K562 (cell line): ENCODE data around the gene TMEM184A. TPM values are rescaled to one million over a fixed set of nuclear protein-coding genes. Genes with fewer than 3 reads are reported as not detected.

ENCODE experiments used
- ATAC-seq: fragments of 200-7000 bp; cut with Tn5 transposase; 3 replicates; pipeline ENCODE4 v1.9.1; 2020; ENCODE audit warnings: moderate library complexity
- BruUV-seq: library from RNA; stranded (reverse); fragments of 400-500 nt; replicated peaks from 2 replicates; lab custom pipeline; 2021; lab: Mats Ljungman, UMichigan
- CTCF ChIA-PET: fragments of 300-600 bp; formaldehyde crosslinking; extraction: SDS; loops from one replicate; lab custom pipeline; 2021; ENCODE audit warnings: low intra/inter-chr PET ratio; lab: Yijun Ruan, JAX
- POLR2A ChIA-PET: fragments of 300-600, 350-650 bp; sonication (Branson Sonifier 250); formaldehyde crosslinking; extraction: SDS; loops from one replicate; lab custom pipeline; 2021; ENCODE audit warnings: antibody characterized with exemption, inconsistent platforms; lab: Yijun Ruan, JAX
- DNase-seq, 4 experiments: peaks; one replicate each; pipeline versions ENCODE4 v3.0.0 to v3.0.0-alpha.2; 2011 to 2018; ENCODE audit warnings: low spot score in 3 of 4, mixed read lengths in 3 of 4; ENCODE audit errors: extremely low read depth in 1 of 4
- FAIRE-seq: peaks from 2 replicates; lab custom pipeline; 2011; peaks lifted over from hg19 to GRCh38; lab: Jason Lieb, UNC
- H2AFZ ChIP-seq: 2 replicates; pipeline ENCODE4 v1.6.0; 2011; ENCODE audit warnings: low read depth, low read length, control low read depth, inconsistent platforms
- H3K27ac ChIP-seq: fragments of 200-600 bp; 3 replicates; pipeline ENCODE4 v1.8.0; 2011; ENCODE audit warnings: low read depth, mild to moderate bottlenecking, control low read depth, inconsistent platforms, low read length, moderate library complexity, mixed read lengths; ENCODE audit errors: extremely low read depth
- H3K27me3 ChIP-seq, 2 experiments: fragments of 300-600 bp in 1 of 2; 2 replicates in 1 of 2; 3 replicates in 1 of 2; pipeline versions ENCODE4 v1.6.0 to v1.8.0; 2011; ENCODE audit warnings: inconsistent platforms in 2 of 2, low read length in 2 of 2, mild to moderate bottlenecking in 1 of 2, mixed read lengths in 1 of 2, moderate library complexity in 1 of 2; ENCODE audit not compliant: control insufficient read depth in 2 of 2, insufficient read depth in 2 of 2
- H3K36me3 ChIP-seq: fragments of 300-600 bp; 3 replicates; pipeline ENCODE4 v1.8.0; 2011; ENCODE audit warnings: mild to moderate bottlenecking, low read length, inconsistent platforms; ENCODE audit not compliant: control insufficient read depth, insufficient read depth
- H3K4me1 ChIP-seq, 2 experiments: fragments of 200-600 bp in 1 of 2; replicated peaks in 1 of 2; 2 replicates in 1 of 2; 3 replicates in 1 of 2; pipeline versions ENCODE4 v1.5.1 to v1.8.0; 2011; ENCODE audit warnings: inconsistent platforms in 2 of 2, low read length in 2 of 2, mild to moderate bottlenecking in 1 of 2, mixed read lengths in 1 of 2, moderate library complexity in 1 of 2; ENCODE audit not compliant: control insufficient read depth in 2 of 2, insufficient read depth in 2 of 2
- H3K4me2 ChIP-seq: 2 replicates; pipeline ENCODE4 v1.6.1; 2011; ENCODE audit warnings: low read length, control low read depth, inconsistent platforms, mixed read lengths; ENCODE audit not compliant: insufficient read depth
- H3K4me3 ChIP-seq: fragments of 200-600 bp; sonication (generic), shearing (Covaris generic); 2 replicates; pipeline ENCODE4 v1.5.1; 2016; ENCODE audit warnings: control low read depth, inconsistent platforms
- H3K79me2 ChIP-seq: fragments of 200-600 bp; 3 replicates; pipeline ENCODE4 v1.8.0; 2011; ENCODE audit warnings: low read length, inconsistent platforms; ENCODE audit not compliant: control insufficient read depth, insufficient read depth
- H3K9ac ChIP-seq, 2 experiments: 2 replicates each; pipeline versions ENCODE4 v1.6.0 to v1.6.1; 2011; ENCODE audit warnings: low read depth in 2 of 2, low read length in 2 of 2, control low read depth in 1 of 2, inconsistent platforms in 1 of 2, mild to moderate bottlenecking in 1 of 2, mixed read lengths in 1 of 2; ENCODE audit not compliant: insufficient read depth in 1 of 2
- H3K9me1 ChIP-seq: one replicate; pipeline ENCODE4 v1.6.0; 2011; ENCODE audit warnings: inconsistent platforms, mild to moderate bottlenecking, low read length, moderate library complexity; ENCODE audit not compliant: control insufficient read depth, insufficient read depth
- H3K9me3 ChIP-seq: replicated peaks from 2 replicates; pipeline ENCODE4 v1.5.1; 2011; ENCODE audit warnings: low read depth, low read length, inconsistent platforms; ENCODE audit not compliant: control insufficient read depth, insufficient read depth
- H4K20me1 ChIP-seq: replicated peaks from 2 replicates; pipeline ENCODE4 v1.6.1; 2011; ENCODE audit warnings: low read length, inconsistent platforms, mixed read lengths; ENCODE audit not compliant: control insufficient read depth, insufficient read depth
- ARNT ChIP-seq, 2 experiments: fragments of 450-650 bp; IDR thresholded peaks; 2 replicates each; pipeline ENCODE4 v1.6.1; 2016; ENCODE audit warnings: mild to moderate bottlenecking in 1 of 2
- BRF1 ChIP-seq: IDR thresholded peaks from 3 replicates; pipeline ENCODE4 v1.6.1; 2011; ENCODE audit warnings: borderline replicate concordance, mild to moderate bottlenecking; ENCODE audit not compliant: insufficient read length; ENCODE audit errors: extremely low read depth
- CBX1 ChIP-seq: sonication (generic); IDR thresholded peaks from 2 replicates; pipeline ENCODE4 v1.6.1; 2016; ENCODE audit warnings: antibody characterized with exemption, low read depth, mild to moderate bottlenecking
- FOXP1 ChIP-seq: sonication (generic); formaldehyde crosslinking; IDR thresholded peaks from 2 replicates; pipeline ENCODE4 v1.8.0; 2022; ENCODE audit warnings: mild to moderate bottlenecking, missing genetic modification reagents
- GABPB1 ChIP-seq: sonication (generic); formaldehyde crosslinking; IDR thresholded peaks from 2 replicates; pipeline ENCODE4 v1.8.0; 2022; ENCODE audit warnings: mild to moderate bottlenecking, missing genetic modification reagents
- GATAD2B ChIP-seq: fragments of 450-650 bp; IDR thresholded peaks from 2 replicates; pipeline ENCODE4 v1.6.1; 2017; ENCODE audit warnings: mild to moderate bottlenecking, borderline replicate concordance
- HDAC1 ChIP-seq, 2 experiments: fragments of 450-650 bp; IDR thresholded peaks; 2 replicates each; pipeline ENCODE4 v1.6.1; 2016 to 2017; ENCODE audit warnings: inconsistent platforms in 1 of 2, mild to moderate bottlenecking in 1 of 2, moderate library complexity in 1 of 2
- L3MBTL2 ChIP-seq: fragments of 450-650 bp; IDR thresholded peaks from 2 replicates; pipeline ENCODE4 v1.6.1; 2016; ENCODE audit warnings: mild to moderate bottlenecking, moderate library complexity
- NRF1 ChIP-seq, 2 experiments: fragments of 450-650 bp; IDR thresholded peaks in 1 of 2; conservative IDR thresholded peaks in 1 of 2; 2 replicates each; pipeline ENCODE4 v1.6.1; 2014; ENCODE audit warnings: mild to moderate bottlenecking in 2 of 2
- SIN3B ChIP-seq: fragments of 450-650 bp; IDR thresholded peaks from 2 replicates; pipeline ENCODE4 v1.6.1; 2017; ENCODE audit warnings: low read depth, mild to moderate bottlenecking, moderate library complexity
- SMC3 ChIP-seq: conservative IDR thresholded peaks from 2 replicates; pipeline ENCODE4 v1.6.1; 2011; ENCODE audit warnings: low read depth, low read length, improper control_type of control experiment; ENCODE audit not compliant: insufficient read depth
- SRSF3 ChIP-seq: fragments of 200-400 bp; formaldehyde crosslinking; IDR thresholded peaks from 2 replicates; pipeline ENCODE4 v1.6.1; 2016; ENCODE audit warnings: mild to moderate bottlenecking, low read length, moderate library complexity; ENCODE audit not compliant: insufficient read depth
- SRSF9 ChIP-seq: fragments of 200-400 bp; formaldehyde crosslinking; IDR thresholded peaks from 2 replicates; pipeline ENCODE4 v1.6.1; 2017; ENCODE audit warnings: low read depth, low read length, borderline replicate concordance
- TAF9B ChIP-seq: fragments of 450-650 bp; IDR thresholded peaks from 2 replicates; pipeline ENCODE4 v1.6.1; 2018; ENCODE audit warnings: mild to moderate bottlenecking; ENCODE audit not compliant: partially characterized antibody
- WGBS: fragments of 100-300 bp; shearing (Covaris generic); methylation state at CpG from one replicate; pipeline ENCODE4 v1.1.6; 2016; ENCODE audit warnings: low coverage, mixed read lengths; ENCODE audit not compliant: insufficient coverage; ENCODE audit errors: missing lambda C conversion rate; 5-methylcytosine and 5-hydroxymethylcytosine counted together
- in situ Hi-C: fragments of 300-500 bp; cut with MboI; formaldehyde crosslinking; loops from 4 replicates; pipeline ENCODE4 v1.15.0; 2018; ENCODE audit warnings: inconsistent platforms, mixed read lengths
- intact Hi-C: fragments of 100-400 bp; cut with micrococcal nuclease; formaldehyde crosslinking; loops from 2 replicates; pipeline ENCODE4 v1.14.2; 2022
- polyA plus RNA-seq, 8 experiments: library from polyadenylated mRNA; depleted of rRNA in 4 of 8; stranded (reverse) in 5 of 8; unstranded in 3 of 8; fragments of >200 nt; fragmentation: Nextera tagmentation in 2 of 8; fragmentation: Illumina TruSeq in 1 of 8; extraction: Ambion mirVana in 2 of 8; extraction: Trizol in 1 of 8; gene quantifications; 2 replicates each; pipeline versions ENCODE4 v1.2.1 to v1.2.3, GENCODE V29; 2011 to 2014; ENCODE audit warnings: inconsistent platforms in 1 of 8, missing spikeins in 1 of 8
- total RNA-seq, 7 experiments: library from RNA; depleted of rRNA in 6 of 7; stranded (reverse); fragments of >200 nt in 6 of 7; fragmentation: Illumina TruSeq in 2 of 7; extraction: Trizol in 2 of 7; gene quantifications; 2 replicates each; pipeline versions ENCODE4 v1.2.1 to v1.2.3, GENCODE V29; 2011 to 2021; ENCODE audit warnings: low replicate concordance in 1 of 7
- TF ChIP-seq, protein P1 (sequence below): fragments of 450-650 bp; IDR thresholded peaks from 2 replicates; pipeline ENCODE4 v1.6.1; 2016; ENCODE audit warnings: antibody characterized with exemption
- TF ChIP-seq, protein P2 (sequence below): fragments of 250-450 bp; sonication (Bioruptor Pico); IDR thresholded peaks from 2 replicates; pipeline ENCODE4 v1.5.1; 2021; ENCODE audit warnings: mild to moderate bottlenecking

Gene TMEM184A
- total and polyA plus RNA-seq, 9 of the 15 experiments (the other 6 are each of a cell fraction or from before 2014, with no cell fraction given), result 0.10 to 0.18 (median 0.11) TPM; not detected in 6

DNA sequence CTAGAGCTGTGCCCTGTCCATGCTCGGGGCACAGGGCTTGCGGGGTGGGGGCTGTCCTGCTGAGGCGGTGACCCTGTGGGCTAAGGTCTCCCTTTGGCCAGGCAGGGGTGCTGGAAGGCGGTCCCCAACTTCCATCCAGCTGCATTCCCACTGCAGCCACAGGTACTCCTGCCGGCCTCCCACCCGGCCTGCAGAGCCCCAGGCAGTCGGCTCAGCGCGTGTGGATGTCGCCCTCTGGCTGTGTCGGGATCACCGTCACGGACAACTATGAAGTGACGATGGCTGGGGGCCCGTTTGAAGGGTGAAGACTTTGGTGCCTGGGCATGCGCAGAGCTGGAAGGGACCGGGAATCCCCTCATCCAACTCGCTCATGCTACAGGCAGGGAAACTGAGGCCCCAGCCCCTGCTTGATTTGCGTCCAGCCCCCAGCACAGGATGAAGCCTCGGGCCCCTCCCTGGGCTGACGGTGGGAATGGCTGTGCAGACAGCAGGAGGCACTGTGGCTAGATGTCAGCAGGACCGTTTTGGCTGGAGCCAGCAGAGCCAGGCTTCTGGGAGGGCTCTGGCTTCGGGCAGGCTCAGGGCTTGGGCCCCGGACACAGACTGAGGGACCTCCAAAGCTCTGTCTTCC lies 2.3 kb upstream of the TMEM184A start:
- Histone ChIP-seq H3K27me3 (no peaks in the 10 kb centered on the region), H3K27ac (no peak overlapping the region), H3K4me1 (peaks cover 0 to 78% of the 10 kb centered on the region in 2 experiments; a peak in 4 of 5 replicates), H2AFZ (peak overlapping the region; percentile 88), H3K79me2 (no peaks in the 10 kb centered on the region), H3K36me3 (no peaks in the 10 kb centered on the region), H4K20me1 (no peaks in the 10 kb centered on the region), H3K9me1 (no peaks in the 10 kb centered on the region), H3K9ac (peak overlapping the region in 1 of 2 experiments; percentile 74; a peak in 2 of 4 replicates), H3K9me3 (no peaks in the 10 kb centered on the region), H3K4me3 (no peak overlapping the region), H3K4me2 (peak overlapping the region; percentile 60)
- WGBS, result 17% methylated on average over 23 of the region's 24 CpGs
- ChIA-PET CTCF (interaction anchor here (0.7 to 1.8 kb wide), 3 partner anchors 27 to 332 kb away, joined by 3 to 9 read pairs (median 4); partner anchors contain the start of gene INTS1), POLR2A (interaction anchor here (0.5 to 0.6 kb wide), 2 partner anchors 577 to 1405 kb away, joined by 3 read pairs; no protein-coding TSS in a partner anchor)
- intact Hi-C loops (loop anchor here (5.0 kb wide), 1 partner anchor 51 kb away; no protein-coding TSS in a partner anchor), in situ Hi-C loops (no loop called here)
- peak in 3 of 4 experiments; percentile 42 to 70 (median 67) for DNase-seq
- peak; percentile 83 for ATAC-seq
- peak; percentile 57 for FAIRE-seq
- no TSS peak for BruUV-seq
- 0 out of 2 replicates have a peak, but pooled peaks have one; percentile 57 for TF ChIP-seq CBX1
- no peak for TF ChIP-seq SRSF3
- TF ChIP-seq NRF1 (conservative IDR thresholded peaks at IDR 0.05 in 1 of 2, IDR thresholded peaks at IDR 0.05 in 1 of 2), result peak; percentile 93 to 94
- no peak for TF ChIP-seq TAF9B
- TF ChIP-seq, protein P1, sequence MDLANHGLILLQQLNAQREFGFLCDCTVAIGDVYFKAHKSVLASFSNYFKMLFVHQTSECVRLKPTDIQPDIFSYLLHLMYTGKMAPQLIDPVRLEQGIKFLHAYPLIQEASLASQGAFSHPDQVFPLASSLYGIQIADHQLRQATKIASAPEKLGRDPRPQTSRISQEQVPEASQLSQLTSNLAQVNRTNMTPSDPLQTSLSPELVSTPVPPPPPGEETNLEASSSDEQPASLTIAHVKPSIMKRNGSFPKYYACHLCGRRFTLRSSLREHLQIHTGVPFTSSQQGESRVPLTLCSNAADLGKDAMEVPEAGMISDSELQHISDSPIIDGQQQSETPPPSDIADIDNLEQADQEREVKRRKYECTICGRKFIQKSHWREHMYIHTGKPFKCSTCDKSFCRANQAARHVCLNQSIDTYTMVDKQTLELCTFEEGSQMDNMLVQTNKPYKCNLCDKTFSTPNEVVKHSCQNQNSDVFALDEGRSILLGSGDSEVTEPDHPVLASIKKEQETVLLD, result peak; percentile 78
- TF ChIP-seq GABPB1 (CRISPR knock-in tag), result no peak
- TF ChIP-seq GATAD2B, result 0 out of 2 replicates have a peak, but pooled peaks have one; percentile 40
- TF ChIP-seq L3MBTL2, result peak; percentile 48; the same call in 1 of the 2 replicates
- TF ChIP-seq FOXP1 (CRISPR knock-in tag), result 0 out of 2 replicates have a peak, but pooled peaks have one; percentile 4
- TF ChIP-seq SIN3B, result no peak
- TF ChIP-seq ARNT (IDR thresholded peaks at IDR 0.05), result 0 out of 4 replicates have a peak, but pooled peaks of 1 of the 2 experiments have one; percentile 36
- TF ChIP-seq BRF1, result no peak
- TF ChIP-seq HDAC1 (IDR thresholded peaks at IDR 0.05), result 0 out of 4 replicates have a peak, but pooled peaks of 1 of the 2 experiments have one; percentile 19
- TF ChIP-seq, protein P2, sequence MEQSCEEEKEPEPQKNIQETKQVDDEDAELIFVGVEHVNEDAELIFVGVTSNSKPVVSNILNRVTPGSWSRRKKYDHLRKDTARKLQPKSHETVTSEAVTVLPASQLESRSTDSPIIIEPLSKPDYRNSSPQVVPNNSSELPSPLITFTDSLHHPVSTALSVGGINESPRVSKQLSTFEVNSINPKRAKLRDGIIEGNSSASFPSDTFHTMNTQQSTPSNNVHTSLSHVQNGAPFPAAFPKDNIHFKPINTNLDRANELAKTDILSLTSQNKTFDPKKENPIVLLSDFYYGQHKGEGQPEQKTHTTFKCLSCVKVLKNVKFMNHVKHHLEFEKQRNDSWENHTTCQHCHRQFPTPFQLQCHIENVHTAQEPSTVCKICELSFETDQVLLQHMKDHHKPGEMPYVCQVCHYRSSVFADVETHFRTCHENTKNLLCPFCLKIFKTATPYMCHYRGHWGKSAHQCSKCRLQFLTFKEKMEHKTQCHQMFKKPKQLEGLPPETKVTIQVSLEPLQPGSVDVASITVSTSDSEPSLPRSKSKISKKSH, result no peak
- TF ChIP-seq SRSF9, result no peak
- 0 out of 2 replicates have a peak, but pooled peaks have one; percentile 42 for TF ChIP-seq SMC3
